Frontal cortex (tissue), 4 donors: ENCODE measurements around the gene XCL1. TPM values are rescaled to one million over a fixed set of nuclear protein-coding genes. Genes with fewer than 3 reads are reported as not detected.
A peak's percentile ranks its signal among the peaks of the same experiment; 100 is the strongest.
"Not testable (repeated sequence)": the region's sequence is repeated elsewhere in the genome, so short reads cannot be mapped to it uniquely, and the experiment has no call there.

Experiments used
- DNase-seq, 2 donors: peaks; one replicate each; pipeline ENCODE4 v3.0.0; 2012; ENCODE audit warnings: low spot score in 2 of 2
- FAIRE-seq: peaks from 2 replicates; lab custom pipeline; 2012; peaks lifted over from hg19 to GRCh38; lab: Jason Lieb, UNC
- total RNA-seq: library from RNA; depleted of rRNA; stranded (reverse); fragments of >200 nt; gene quantifications from one replicate; pipeline ENCODE4 v1.2.3, GENCODE V29; 2014
- donor health status: control.
- donor health status: control.
- donor health status: control.

The XCL1 gene
- total RNA-seq, 1 donor from 2014 or later = not detected

DNA sequence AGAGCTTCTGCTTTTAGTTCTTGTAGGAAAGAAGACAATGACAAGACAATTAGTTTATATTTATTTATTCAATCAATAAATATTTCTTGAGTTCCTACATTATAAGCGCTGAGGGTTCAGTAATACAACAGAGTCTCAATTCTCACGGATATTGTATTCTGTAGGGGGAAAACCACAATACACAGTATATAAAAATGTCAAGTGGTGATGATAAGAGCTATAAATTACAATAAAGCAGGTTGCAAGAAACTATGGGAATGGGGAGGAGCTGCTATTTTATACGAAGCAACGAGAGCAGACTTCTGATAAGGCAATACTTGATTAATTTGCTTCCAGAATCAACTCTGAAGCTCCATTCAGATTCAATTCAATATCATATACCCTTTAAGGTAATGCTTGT lies 10.6 kb upstream of the XCL1 start:
- FAIRE-seq (no peak), DNase-seq (no peak)

DNA sequence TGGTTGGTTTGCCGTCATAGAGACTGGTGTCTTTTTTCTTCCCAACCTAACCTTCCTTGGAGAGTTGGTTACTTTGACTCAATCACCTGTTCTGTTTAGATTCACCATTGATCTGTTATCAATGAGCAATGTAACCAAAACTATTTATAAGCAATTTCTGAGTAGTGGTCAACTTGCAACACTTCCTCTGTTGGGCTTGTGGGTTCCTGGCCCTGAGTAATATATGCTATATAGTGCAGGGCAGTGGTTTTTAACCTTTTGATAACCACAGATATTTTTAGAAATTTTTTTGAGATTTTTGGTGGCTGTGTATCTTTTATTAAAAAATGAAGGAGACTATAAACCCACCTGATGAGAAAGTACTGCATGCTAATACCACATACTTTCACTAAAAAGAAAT lies 9.4 kb upstream of the XCL1 start:
- DNase-seq = no peak
- no peak for FAIRE-seq

DNA sequence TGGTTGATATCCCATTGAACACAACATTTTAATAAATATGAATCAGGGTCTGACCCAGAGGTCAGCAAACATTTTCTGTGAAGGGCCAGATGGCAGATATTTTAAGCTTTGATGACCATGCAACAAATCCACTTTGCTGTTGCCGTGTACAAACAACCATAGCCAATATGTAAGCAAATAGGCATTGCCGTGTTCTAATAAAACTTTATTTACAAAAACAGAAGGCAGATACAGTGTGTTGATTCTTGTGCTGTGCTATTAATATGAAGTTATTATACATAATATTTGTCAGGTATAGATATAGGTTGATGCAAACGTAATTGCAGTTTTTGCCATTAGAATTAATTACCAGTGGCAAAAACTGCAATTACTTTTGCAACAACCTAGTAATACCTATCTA lies 8.8 kb upstream of the XCL1 start:
- DNase-seq (no peak), FAIRE-seq (no peak)

DNA sequence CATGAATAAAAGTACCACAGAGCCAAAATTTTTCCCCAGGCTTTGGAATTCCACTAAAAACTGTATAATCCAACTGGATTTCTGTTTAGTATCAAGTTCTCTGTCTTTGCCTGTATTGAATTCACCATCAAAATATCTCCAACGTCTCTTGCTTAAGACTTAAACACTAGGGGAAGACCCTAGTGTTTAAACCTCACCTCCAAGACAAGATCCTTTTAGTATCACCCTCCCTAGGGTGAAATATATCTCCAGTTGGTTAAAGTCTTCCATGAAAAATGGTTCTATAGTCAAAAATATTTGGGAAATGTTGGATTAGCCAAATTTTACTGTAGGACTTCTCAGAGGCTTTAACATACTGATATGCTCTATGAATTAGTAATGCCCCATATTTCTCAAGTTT lies 8.1 kb upstream of the XCL1 start:
- FAIRE-seq (no peak), DNase-seq (no peak)

DNA sequence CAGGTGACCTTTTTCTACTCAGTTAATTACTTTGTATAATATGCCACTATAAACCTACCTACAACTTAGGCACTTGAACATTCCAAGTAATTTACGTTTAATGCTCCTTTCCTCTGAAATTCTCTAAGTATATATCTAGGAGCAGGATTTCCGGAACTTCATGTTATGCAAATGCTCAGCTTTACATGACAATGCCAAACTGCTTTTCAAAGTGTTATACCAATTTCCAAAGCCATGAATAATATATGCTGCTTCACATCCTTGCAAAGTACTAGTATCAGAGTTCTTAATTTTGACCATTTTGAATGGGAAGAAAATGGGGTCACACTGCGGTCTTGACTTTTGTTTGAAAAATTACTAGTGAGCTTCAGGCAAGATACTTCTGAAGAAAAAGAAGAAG lies 5.8 kb upstream of the XCL1 start:
- no peak for FAIRE-seq
- no peak for DNase-seq

- FAIRE-seq = no peak
- DNase-seq = no peak
These were observed 3.8 kb upstream of the XCL1 start for GRCh38 chr1:168572633-168573032.

DNA sequence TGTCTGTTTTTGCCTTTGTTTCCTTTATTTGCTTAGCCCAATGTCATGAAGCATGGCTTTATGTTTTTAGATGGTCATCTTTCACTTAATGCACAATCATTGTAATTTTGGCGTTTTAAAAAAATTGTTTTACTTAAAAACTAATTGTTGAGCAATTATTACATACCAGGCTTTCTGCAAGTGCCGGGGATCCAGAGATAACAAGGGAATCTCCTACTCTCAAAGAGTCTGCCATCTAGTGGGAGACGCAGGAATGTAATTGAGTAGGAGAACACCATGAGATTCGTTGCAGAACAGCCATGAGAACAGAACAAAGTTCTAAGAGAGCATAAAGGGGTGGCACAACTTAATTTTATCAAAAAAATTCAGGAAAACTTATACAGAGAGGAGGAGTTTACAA lies 2.2 kb upstream of the XCL1 start:
- DNase-seq = not testable (repeated sequence)
- peak; percentile 23 for FAIRE-seq

- not testable (repeated sequence) for DNase-seq, FAIRE-seq
These were observed 2.3 kb downstream of the XCL1 start for GRCh38 chr1:168578531-168579185.

- not testable (repeated sequence) for FAIRE-seq
These were observed 3.9 kb downstream of the XCL1 start for GRCh38 chr1:168580290-168580689.

DNA sequence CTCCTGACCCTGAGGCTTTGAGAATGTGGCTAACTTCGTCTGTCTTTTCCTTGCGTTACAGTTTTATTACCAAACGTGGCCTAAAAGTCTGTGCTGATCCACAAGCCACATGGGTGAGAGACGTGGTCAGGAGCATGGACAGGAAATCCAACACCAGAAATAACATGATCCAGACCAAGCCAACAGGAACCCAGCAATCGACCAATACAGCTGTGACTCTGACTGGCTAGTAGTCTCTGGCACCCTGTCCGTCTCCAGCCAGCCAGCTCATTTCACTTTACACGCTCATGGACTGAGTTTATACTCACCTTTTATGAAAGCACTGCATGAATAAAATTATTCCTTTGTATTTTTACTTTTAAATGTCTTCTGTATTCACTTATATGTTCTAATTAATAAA lies 4.6 kb downstream of the XCL1 start:
- not testable (repeated sequence) for DNase-seq, FAIRE-seq

More at GRCh38 chr1:168580290-168580689, 3.9 kb downstream of the XCL1 start:
- not testable (repeated sequence) for DNase-seq

- FAIRE-seq = no peak
- no peak for DNase-seq
These were observed 5.6 kb downstream of the XCL1 start for GRCh38 chr1:168581817-168582572.

DNA sequence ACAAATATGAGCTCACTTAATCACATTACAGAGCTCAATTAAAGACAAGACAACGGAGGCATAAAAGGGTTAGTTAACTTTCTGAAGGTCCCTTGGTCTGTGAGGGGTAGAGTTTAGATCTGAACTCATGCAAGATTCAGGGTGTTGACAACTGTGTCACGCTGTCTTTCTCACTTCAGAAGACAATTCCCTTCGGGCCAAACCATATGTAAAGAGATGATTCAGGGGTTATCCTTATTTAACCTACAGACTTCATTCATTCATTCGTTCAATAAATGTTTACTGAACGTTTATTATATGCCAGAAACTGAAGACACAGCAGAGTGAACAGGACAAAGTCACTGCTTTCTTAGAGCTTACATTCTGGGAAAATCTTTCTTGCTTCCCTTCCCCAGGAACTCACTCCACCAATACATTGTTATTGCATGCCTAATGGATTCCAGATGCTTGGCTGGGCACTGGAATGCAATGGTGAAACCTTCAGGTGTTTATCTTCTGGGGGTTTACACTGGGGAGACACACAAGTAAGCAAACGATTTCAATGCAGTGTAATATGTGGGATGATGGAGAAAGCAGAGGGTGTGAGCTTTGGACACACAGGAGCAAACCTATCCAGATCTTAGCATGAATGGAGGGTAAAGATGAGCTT lies 6.4 kb downstream of the XCL1 start:
- no peak for FAIRE-seq

GRCh38 chr1:168583571-168583970 lies 7.2 kb downstream of the XCL1 start:
- no peak for DNase-seq
- FAIRE-seq = no peak

More for the DNA sequence above, 6.4 kb downstream of the XCL1 start:
- no peak for DNase-seq

DNA sequence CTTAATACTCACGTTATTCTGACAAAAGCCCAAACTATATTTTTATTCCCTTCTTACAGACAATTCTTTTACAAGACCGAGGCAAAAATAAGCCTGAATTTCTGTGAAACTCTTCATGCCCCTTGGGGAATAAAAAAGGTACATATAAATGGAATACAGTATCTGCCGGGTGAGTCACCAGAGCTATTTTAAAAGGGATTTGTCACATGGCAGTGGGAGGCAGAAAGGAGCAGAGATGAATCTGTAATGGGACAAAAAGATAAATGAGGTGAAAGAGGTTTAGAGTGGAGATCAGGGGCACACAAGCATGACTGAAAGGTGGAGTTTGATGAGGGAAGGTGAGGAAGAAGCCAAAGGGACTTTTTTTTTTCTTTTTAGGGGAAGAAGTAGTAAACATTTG lies 8.8 kb downstream of the XCL1 start:
- no peak for FAIRE-seq
- no peak for DNase-seq

- FAIRE-seq (no peak), DNase-seq (no peak)
These were observed 9.5 kb downstream of the XCL1 start for GRCh38 chr1:168585937-168586336.

GRCh38 chr1:168589167-168589566 lies 12.8 kb downstream of the XCL1 start:
- FAIRE-seq (no peak), DNase-seq (no peak)

DNA sequence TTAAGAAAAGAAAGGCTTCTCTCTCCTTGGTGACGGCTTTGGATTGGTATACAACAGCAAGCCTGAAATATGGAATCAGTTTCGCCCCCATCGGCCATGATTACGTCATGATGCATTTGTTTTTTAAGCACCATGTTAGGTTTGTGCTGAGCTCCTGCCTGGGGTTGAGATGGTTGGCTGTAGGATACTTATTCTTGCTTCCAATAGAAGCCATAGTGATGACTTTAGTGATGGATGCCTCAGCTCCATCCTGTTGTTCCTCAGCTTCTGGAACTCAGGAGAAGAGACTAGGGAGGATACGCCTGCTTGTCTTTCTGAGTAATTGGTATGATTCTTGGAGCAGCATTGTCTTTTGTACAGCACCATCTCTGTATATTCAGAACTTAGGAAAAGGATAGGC lies 14.7 kb downstream of the XCL1 start:
- DNase-seq (no peak), FAIRE-seq (no peak)

DNA sequence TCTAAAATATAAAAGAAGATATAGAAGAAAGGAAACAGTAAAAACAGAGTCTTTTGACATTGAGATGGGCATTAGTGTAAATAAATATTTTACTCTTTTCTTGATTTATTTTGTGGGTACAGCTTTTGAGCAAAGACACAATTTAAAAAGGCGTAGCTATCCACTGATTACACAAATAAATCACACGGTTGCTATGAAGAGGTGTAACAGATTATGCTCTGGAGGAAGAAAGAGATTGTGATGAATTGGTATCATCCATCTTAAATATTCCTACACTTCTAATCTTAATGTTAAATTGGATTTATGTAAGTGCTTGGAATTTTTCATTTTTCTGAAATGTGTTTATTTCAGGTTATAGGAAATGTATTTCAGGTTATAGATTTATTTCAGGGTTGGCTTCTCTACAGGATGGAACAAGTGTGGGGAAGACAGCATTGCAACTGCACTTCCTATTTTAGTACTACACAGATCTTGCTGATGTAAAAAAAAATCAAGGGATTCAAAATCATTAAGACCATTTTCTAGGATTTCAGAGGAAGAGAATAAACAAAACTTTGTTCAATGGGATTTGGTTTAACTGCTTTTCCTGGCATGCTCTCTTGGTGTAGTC lies 15.3 kb downstream of the XCL1 start:
- DNase-seq = no peak
- FAIRE-seq = no peak

- not testable (repeated sequence) for FAIRE-seq
These were observed 19.0 kb downstream of the XCL1 start for GRCh38 chr1:168595403-168595802.

GRCh38 chr1:168598125-168598524 lies 21.7 kb downstream of the XCL1 start:
- no peak for DNase-seq
- FAIRE-seq = no peak

More at GRCh38 chr1:168595403-168595802, 19.0 kb downstream of the XCL1 start:
- DNase-seq = not testable (repeated sequence)
